ENCODE data around the gene KIRREL3.
"Not testable (repeated sequence)": the region's sequence is repeated elsewhere in the genome, so short reads cannot be mapped to it uniquely, and the experiment has no call there.

DNA sequence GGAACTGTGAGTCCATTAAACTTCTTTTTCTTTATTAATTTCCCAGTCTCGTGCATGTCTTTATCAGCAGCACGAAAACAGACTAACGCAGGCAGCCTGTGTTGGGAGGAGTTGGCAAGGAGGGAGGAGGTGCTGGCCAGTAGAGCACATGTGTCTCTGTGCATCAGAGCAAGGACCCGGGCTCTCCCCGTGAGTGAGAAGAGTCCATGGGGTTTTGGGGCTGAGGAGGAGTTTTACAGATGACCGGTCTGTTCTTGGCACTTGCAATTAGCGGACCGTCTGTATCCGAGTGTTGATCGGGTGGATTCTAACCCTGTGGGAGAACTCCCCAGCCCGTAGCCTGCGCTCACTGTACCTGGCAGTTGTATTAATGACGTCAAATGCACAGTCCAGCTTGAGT, 604.8 kb downstream of the KIRREL3 start:
- TF ChIP-seq POLR2A (IDR thresholded peaks at IDR 0.05): not testable (repeated sequence)
- TF ChIP-seq, protein P1, sequence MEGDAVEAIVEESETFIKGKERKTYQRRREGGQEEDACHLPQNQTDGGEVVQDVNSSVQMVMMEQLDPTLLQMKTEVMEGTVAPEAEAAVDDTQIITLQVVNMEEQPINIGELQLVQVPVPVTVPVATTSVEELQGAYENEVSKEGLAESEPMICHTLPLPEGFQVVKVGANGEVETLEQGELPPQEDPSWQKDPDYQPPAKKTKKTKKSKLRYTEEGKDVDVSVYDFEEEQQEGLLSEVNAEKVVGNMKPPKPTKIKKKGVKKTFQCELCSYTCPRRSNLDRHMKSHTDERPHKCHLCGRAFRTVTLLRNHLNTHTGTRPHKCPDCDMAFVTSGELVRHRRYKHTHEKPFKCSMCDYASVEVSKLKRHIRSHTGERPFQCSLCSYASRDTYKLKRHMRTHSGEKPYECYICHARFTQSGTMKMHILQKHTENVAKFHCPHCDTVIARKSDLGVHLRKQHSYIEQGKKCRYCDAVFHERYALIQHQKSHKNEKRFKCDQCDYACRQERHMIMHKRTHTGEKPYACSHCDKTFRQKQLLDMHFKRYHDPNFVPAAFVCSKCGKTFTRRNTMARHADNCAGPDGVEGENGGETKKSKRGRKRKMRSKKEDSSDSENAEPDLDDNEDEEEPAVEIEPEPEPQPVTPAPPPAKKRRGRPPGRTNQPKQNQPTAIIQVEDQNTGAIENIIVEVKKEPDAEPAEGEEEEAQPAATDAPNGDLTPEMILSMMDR (IDR thresholded peaks at IDR 0.05): not testable (repeated sequence)

All from testis (tissue), 2 donors.